Suprapubic skin (tissue), 4 donors: Measurements from ENCODE around the gene GSPT1.

ENCODE experiments used
- CTCF ChIP-seq, 2 donors: fragments of 200-600 bp in 1 of 2; fragments of 450-650 bp in 1 of 2; sonication (generic) in 1 of 2; IDR thresholded peaks; one replicate each; pipeline ENCODE4 v1.5.1; 2016 to 2019; ENCODE audit warnings: antibody characterized with exemption in 2 of 2, mild to moderate bottlenecking in 1 of 2, moderate library complexity in 1 of 2
- POLR2A ChIP-seq, 2 donors: fragments of 450-650 bp; IDR thresholded peaks; one replicate each; pipeline ENCODE4 v1.6.1; 2017; ENCODE audit warnings: antibody characterized with exemption in 2 of 2, mild to moderate bottlenecking in 2 of 2, moderate library complexity in 2 of 2
- POLR2AphosphoS5 ChIP-seq, 3 donors: sonication (generic); formaldehyde crosslinking; IDR thresholded peaks; one replicate each; pipeline ENCODE4 v1.6.1; 2017; ENCODE audit warnings: antibody characterized with exemption in 3 of 3

GRCh38 chr16:11907160-11907970 is 8.4 kb downstream of the GSPT1 start:
- TF ChIP-seq POLR2AphosphoS5 (IDR thresholded peaks at IDR 0.05) = no peak
- no peak for TF ChIP-seq CTCF (IDR thresholded peaks at IDR 0.05)
- TF ChIP-seq POLR2A (IDR thresholded peaks at IDR 0.05) = no peak
